Adipocyte (in vitro differentiated cells): Measurements from ENCODE around the gene CCL8.

Experiments
- DNase-seq: peaks from one replicate; pipeline ENCODE4 v3.0.0-alpha.2; 2015; ENCODE audit warnings: low read depth
- H3K27me3 ChIP-seq: replicated peaks from 2 replicates; pipeline ENCODE4 v1.7.0; 2013; ENCODE audit warnings: mild to moderate bottlenecking, low read length, moderate library complexity; ENCODE audit not compliant: control insufficient read depth, insufficient read depth
- H3K36me3 ChIP-seq: 2 replicates; pipeline ENCODE4 v1.7.0; 2013; ENCODE audit warnings: low read length, mild to moderate bottlenecking, moderate library complexity; ENCODE audit not compliant: control insufficient read depth, insufficient read depth, severe bottlenecking
- H3K4me1 ChIP-seq: 2 replicates; pipeline ENCODE4 v1.7.0; 2013; ENCODE audit warnings: mild to moderate bottlenecking, low read length, moderate library complexity; ENCODE audit not compliant: control insufficient read depth, insufficient read depth
- H3K4me3 ChIP-seq: 2 replicates; pipeline ENCODE4 v1.7.0; 2013; ENCODE audit warnings: mild to moderate bottlenecking, low read length, moderate library complexity
- H3K9ac ChIP-seq: 2 replicates; pipeline ENCODE4 v1.7.0; 2013; ENCODE audit warnings: mild to moderate bottlenecking, low read length, moderate library complexity
- H3K9me3 ChIP-seq: 2 replicates; pipeline ENCODE4 v1.7.0; 2013; ENCODE audit warnings: mild to moderate bottlenecking, low read length, moderate library complexity; ENCODE audit not compliant: control insufficient read depth

Gene CCL8

DNA sequence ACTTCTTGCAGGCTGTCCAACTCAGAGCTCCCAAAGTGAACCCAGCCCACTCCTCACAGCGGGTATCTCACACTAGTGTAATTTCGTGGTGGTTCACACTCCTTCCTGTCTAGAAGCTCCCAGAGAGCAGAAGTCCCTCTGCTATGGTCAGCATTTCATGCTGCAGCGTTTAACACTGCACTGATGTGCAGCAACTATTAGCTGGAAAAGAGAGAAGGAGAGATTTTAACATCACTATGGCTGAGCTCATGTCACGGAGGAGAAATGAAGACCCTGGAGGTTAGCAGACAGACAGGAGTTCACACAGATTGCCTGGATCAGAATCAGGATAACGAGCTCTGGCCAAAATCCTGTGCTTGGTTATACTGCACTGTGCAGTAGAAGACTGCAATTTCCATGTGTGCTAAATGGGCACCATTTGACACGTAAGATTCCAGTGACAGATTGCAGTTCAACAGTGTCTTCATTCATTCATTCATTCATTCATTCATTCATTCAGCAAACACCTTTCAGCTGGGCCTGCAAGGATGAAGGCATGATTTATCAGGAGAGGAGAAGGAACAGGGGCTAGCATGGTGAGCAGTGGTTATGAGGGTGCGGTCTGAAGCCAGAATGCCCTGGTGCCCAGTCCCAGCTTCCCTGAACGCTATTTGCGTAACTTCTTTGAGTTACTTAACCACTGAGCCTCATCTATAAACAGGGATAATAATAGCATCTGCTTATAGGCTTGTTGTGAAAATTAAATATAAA is 49.1 kb downstream of the CCL8 start:
- no peaks in the 10 kb centered on the region for H3K9me3 ChIP-seq
- H3K27me3 ChIP-seq: peaks cover 44% of the 10 kb centered on the region
- no peak overlapping the region for H3K9ac ChIP-seq
- DNase-seq: no peak
- H3K36me3 ChIP-seq: no peaks in the 10 kb centered on the region
- H3K4me1 ChIP-seq: peaks cover 16% of the 10 kb centered on the region
- no peak overlapping the region for H3K4me3 ChIP-seq

DNA sequence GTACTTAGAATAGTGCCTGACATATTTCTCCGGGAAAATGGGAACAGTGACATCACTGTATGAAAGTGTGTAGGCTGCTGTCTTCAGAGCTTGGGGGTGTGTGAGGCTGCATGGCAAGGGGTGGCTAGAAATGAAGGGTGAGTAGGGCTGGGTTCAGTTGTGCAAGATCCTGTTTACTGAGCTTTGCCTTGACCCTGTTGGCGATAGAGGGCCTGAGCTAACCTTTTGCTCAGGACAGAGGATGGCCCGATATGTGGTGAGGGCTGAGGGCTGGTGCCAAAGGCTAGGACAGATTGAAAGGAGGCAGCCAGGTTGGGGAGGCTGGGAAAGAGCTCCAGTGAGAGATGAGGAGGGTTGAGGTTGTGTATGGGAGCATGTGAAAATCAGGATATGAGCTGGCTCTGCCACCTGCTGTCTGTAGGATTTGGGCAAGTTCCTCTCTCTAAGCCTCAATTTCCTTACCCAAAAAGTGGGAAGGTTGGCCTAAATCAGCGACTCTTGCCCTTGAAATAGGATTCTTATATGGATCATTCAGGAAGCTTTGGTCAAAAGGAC is 49.8 kb downstream of the CCL8 start:
- Histone ChIP-seq H3K9ac (no peak overlapping the region), H3K36me3 (no peaks in the 10 kb centered on the region), H3K9me3 (no peaks in the 10 kb centered on the region), H3K27me3 (peaks cover 42% of the 10 kb centered on the region), H3K4me3 (no peak overlapping the region), H3K4me1 (peaks cover 16% of the 10 kb centered on the region)
- DNase-seq: no peak

DNA sequence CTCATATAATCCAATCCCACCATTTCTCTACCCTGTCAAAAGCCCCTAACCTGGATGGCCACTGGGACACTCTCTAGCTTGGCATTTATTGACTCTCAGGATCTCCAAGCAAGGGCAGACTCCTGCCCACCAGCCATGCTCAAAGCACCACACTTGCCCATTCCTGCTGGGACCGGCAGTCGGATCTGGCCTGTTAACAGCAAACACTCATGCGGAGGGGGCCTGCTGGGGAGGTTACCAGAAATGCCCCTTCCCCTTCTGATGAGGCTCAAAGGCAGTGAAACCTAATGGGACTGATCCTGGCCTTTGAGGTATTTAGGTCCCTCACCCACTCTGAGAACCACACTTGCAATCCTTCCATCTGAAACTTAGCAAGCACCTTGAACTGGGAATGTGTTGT is 50.3 kb downstream of the CCL8 start:
- peaks cover 16% of the 10 kb centered on the region for H3K4me1 ChIP-seq
- no peak for DNase-seq
- no peak overlapping the region for H3K4me3 ChIP-seq
- no peak overlapping the region for H3K9ac ChIP-seq
- H3K9me3 ChIP-seq: no peaks in the 10 kb centered on the region
- peaks cover 38% of the 10 kb centered on the region for H3K27me3 ChIP-seq
- H3K36me3 ChIP-seq: no peaks in the 10 kb centered on the region

DNA sequence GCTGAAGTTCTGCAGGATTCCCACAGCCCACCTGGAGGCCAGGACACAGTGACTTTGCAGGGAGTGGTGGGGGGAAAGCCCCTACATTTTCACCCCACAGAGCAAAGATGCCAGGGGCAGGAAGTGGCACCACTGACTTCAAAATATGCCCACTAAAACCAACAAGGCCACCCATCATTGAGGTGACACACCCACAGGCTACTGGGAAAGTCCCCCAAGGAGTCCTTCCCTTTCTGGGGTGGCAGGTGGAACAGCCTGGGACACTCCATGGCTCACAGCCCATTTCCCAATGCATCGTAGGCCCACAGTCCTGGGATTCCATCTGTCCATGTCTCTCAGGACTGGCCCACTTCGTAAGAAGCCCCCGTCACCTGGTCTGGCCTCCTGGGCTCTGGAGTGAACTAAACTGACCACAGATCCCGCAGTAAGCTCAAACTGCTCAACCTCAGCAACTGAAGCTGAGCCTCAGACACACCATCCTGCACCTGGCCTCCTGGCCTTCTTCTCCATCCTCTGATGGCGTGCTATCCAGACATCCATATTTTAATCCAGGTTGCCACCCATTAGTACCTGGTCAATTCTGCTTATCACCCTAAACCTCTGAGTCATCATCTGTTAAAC is 51.3 kb downstream of the CCL8 start:
- Histone ChIP-seq H3K9me3 (no peaks in the 10 kb centered on the region), H3K9ac (no peak overlapping the region), H3K4me1 (peaks cover 16% of the 10 kb centered on the region), H3K4me3 (no peak overlapping the region), H3K36me3 (no peaks in the 10 kb centered on the region), H3K27me3 (peaks cover 30% of the 10 kb centered on the region)
- no peak for DNase-seq

DNA sequence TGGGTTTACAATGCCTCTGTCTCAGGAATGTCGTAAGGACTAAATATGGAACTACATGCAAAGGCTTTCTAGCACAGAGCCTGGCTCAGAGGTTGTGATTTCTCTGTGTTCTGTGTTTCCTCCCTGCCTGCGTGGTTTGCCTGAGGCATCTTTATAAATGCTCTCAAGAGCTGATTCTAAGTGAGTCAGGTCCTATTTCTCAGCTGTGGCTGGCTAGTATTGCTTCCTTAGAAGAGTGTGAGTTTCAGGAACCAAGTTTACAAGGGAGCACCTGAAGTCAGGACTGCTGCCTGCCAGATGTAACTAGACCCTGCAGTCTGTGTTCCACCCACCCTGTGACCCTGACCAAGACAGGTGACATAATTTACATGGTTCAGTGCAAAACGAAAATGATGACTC is 51.8 kb downstream of the CCL8 start:
- H3K9me3 ChIP-seq: no peaks in the 10 kb centered on the region
- peaks cover 16% of the 10 kb centered on the region for H3K4me1 ChIP-seq
- no peak for DNase-seq
- H3K4me3 ChIP-seq: no peak overlapping the region
- no peaks in the 10 kb centered on the region for H3K36me3 ChIP-seq
- no peak overlapping the region for H3K9ac ChIP-seq
- H3K27me3 ChIP-seq: peaks cover 28% of the 10 kb centered on the region
